CD8-positive, alpha-beta memory T cell (primary cell): ENCODE measurements around the gene CEP112. TPM values are rescaled to one million over a fixed set of nuclear protein-coding genes. Genes with fewer than 3 reads are reported as not detected.

Experiments
- CTCF ChIA-PET: fragments of 350-600 bp; sonication (Branson Sonifier 250); formaldehyde crosslinking; loops from one replicate; lab custom pipeline; 2021; ENCODE audit warnings: antibody characterized with exemption; lab: Charles Lee
- POLR2A ChIA-PET: fragments of 350-600 bp; sonication (Branson Sonifier 250); formaldehyde crosslinking; loops from one replicate; lab custom pipeline; 2021; ENCODE audit warnings: antibody characterized with exemption; lab: Charles Lee
- DNase-seq, 5 donors: peaks; one replicate each; pipeline versions ENCODE4 v3.0.0 to v3.0.0-alpha.2; 2020 to 2022; ENCODE audit warnings: mixed read lengths in 1 of 5
- H3K27ac ChIP-seq: one replicate; pipeline ENCODE4 v1.7.0; 2013; ENCODE audit warnings: low read depth, mild to moderate bottlenecking, low read length, moderate library complexity
- H3K27me3 ChIP-seq: 2 replicates; pipeline ENCODE4 v1.7.0; 2013; ENCODE audit warnings: low read length, mild to moderate bottlenecking; ENCODE audit not compliant: insufficient read depth, poor library complexity, severe bottlenecking
- H3K36me3 ChIP-seq: 2 replicates; pipeline ENCODE4 v1.7.0; 2013; ENCODE audit warnings: mild to moderate bottlenecking, low read length, moderate library complexity; ENCODE audit not compliant: insufficient read depth
- H3K4me1 ChIP-seq: 2 replicates; pipeline ENCODE4 v1.7.0; 2013; ENCODE audit warnings: mild to moderate bottlenecking, low read length, moderate library complexity; ENCODE audit not compliant: insufficient read depth
- H3K4me3 ChIP-seq: 2 replicates; pipeline ENCODE4 v1.7.0; 2013; ENCODE audit warnings: mild to moderate bottlenecking, low read length
- H3K9me3 ChIP-seq: 2 replicates; pipeline ENCODE4 v1.7.0; 2013; ENCODE audit warnings: mild to moderate bottlenecking, low read length
- H3K27ac Mint-ChIP-seq, 8 donors: one replicate each; pipeline ENCODE4 v1.8.0; 2020 to 2021; ENCODE audit warnings: mixed read lengths in 8 of 8, mild to moderate bottlenecking in 6 of 8, inconsistent platforms in 3 of 8, moderate library complexity in 3 of 8
- H3K27me3 Mint-ChIP-seq, 2 donors: one replicate each; pipeline ENCODE4 v1.8.0; 2020 to 2021; ENCODE audit warnings: mixed read lengths in 2 of 2, mild to moderate bottlenecking in 1 of 2, moderate library complexity in 1 of 2
- H3K36me3 Mint-ChIP-seq, 3 donors: one replicate each; pipeline ENCODE4 v1.8.0; 2020 to 2021; ENCODE audit warnings: mixed read lengths in 3 of 3, inconsistent platforms in 1 of 3, mild to moderate bottlenecking in 1 of 3
- H3K4me1 Mint-ChIP-seq, 3 donors: one replicate each; pipeline ENCODE4 v1.8.0; 2020 to 2021; ENCODE audit warnings: mixed read lengths in 3 of 3, inconsistent platforms in 1 of 3, mild to moderate bottlenecking in 1 of 3
- H3K4me3 Mint-ChIP-seq, 7 donors: one replicate each; pipeline ENCODE4 v1.8.0; 2020 to 2021; ENCODE audit warnings: mixed read lengths in 7 of 7, mild to moderate bottlenecking in 6 of 7, moderate library complexity in 4 of 7, inconsistent platforms in 2 of 7
- H3K9me3 Mint-ChIP-seq, 5 donors: one replicate each; pipeline ENCODE4 v1.8.0; 2020 to 2022; ENCODE audit warnings: mixed read lengths in 5 of 5, mild to moderate bottlenecking in 3 of 5, moderate library complexity in 2 of 5, inconsistent platforms in 1 of 5
- polyA plus RNA-seq: library from polyadenylated mRNA; unstranded; fragments of 300-500 nt; fragmentation: Illumina TruSeq; gene quantifications from one replicate; pipeline ENCODE4 v1.2.3, GENCODE V29; 2021
- total RNA-seq, 2 experiments: library from RNA; stranded (reverse); gene quantifications; one replicate each; pipeline ENCODE4 v1.2.3, GENCODE V29; 2021

Gene CEP112
- total and polyA plus RNA-seq, 3 experiments from 2014 or later: 0.64 to 4.5 (median 3.0) TPM

DNA sequence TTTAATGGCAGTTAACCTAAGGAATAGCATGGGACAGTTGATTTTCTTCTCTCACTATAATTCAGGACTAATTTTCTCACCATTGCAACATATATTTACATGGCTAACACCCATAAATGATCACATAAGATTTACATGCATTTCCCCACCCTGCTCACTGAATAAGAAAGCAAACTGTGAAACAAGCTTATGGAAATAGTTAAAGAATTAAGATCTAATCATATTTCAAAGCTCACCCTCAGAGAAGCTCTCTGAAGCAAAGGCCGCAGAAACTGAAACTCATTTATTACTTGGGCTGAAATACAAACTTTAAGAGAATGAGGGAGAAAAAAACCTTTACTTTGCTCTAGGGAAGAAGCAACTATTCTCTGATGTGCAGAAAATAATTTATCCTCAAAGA is 411.8 kb downstream of the CEP112 start:
- no peak for DNase-seq
- Mint-ChIP-seq H3K4me1 (no peaks in the 10 kb centered on the region), H3K36me3 (peaks cover 0 to 3% (median 0%) of the 10 kb centered on the region in 3 donors), H3K27ac (no peak overlapping the region), H3K9me3 (peaks cover 0 to under 1% (median 0%) of the 10 kb centered on the region in 5 donors), H3K4me3 (no peak overlapping the region), H3K27me3 (peaks cover 0 to 7% of the 10 kb centered on the region in 2 donors)
- H3K27ac ChIP-seq: no peak overlapping the region
- no peak overlapping the region for H3K4me3 ChIP-seq
- POLR2A ChIA-PET: no interaction called here
- H3K27me3 ChIP-seq: no peaks in the 10 kb centered on the region
- no peaks in the 10 kb centered on the region for H3K4me1 ChIP-seq
- CTCF ChIA-PET: no interaction called here
- H3K9me3 ChIP-seq: no peaks in the 10 kb centered on the region
- no peaks in the 10 kb centered on the region for H3K36me3 ChIP-seq

DNA sequence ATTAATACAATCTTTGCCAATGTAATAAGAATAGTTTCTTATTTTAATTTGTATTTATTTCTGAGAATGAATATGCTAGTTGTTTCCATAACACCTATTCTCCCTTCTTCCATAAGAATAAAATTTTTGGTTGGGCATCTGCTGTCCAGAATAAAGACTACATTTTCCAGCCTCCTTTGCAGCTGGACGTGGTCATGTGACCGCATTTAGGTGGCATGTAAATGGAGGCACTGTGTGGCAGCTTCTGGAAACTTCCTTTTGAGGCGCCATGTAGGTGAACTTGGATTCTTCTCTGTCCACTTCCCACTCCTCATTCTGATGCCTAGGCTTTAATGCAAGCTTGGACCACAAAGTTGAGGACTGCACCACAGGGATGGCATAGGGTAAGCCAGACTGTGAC is 415.0 kb downstream of the CEP112 start:
- Histone ChIP-seq H3K27ac (no peak overlapping the region), H3K27me3 (no peaks in the 10 kb centered on the region), H3K4me3 (no peak overlapping the region), H3K9me3 (no peaks in the 10 kb centered on the region), H3K36me3 (no peaks in the 10 kb centered on the region), H3K4me1 (no peaks in the 10 kb centered on the region)
- ChIA-PET CTCF (no interaction called here), POLR2A (no interaction called here)
- H3K9me3 Mint-ChIP-seq: peaks cover 0 to 2% (median 0%) of the 10 kb centered on the region in 5 donors
- no peak overlapping the region for H3K27ac Mint-ChIP-seq
- no peak for DNase-seq
- H3K4me1 Mint-ChIP-seq: peaks cover 0 to 6% (median 0%) of the 10 kb centered on the region in 3 donors
- peaks cover 0 to 7% of the 10 kb centered on the region in 2 donors for H3K27me3 Mint-ChIP-seq
- peaks cover 0 to 3% (median 0%) of the 10 kb centered on the region in 3 donors for H3K36me3 Mint-ChIP-seq
- H3K4me3 Mint-ChIP-seq: no peak overlapping the region

GRCh38 chr17:65774787-65775186 is 417.1 kb downstream of the CEP112 start:
- no peaks in the 10 kb centered on the region for H3K4me1 ChIP-seq
- ChIA-PET CTCF (no interaction called here), POLR2A (no interaction called here)
- H3K4me1 Mint-ChIP-seq: peaks cover 0 to 6% (median 0%) of the 10 kb centered on the region in 3 donors
- DNase-seq: no peak
- H3K27ac ChIP-seq: no peak overlapping the region
- H3K9me3 ChIP-seq: no peaks in the 10 kb centered on the region
- no peaks in the 10 kb centered on the region for H3K27me3 ChIP-seq
- H3K4me3 ChIP-seq: no peak overlapping the region
- peaks cover 0 to 2% (median 0%) of the 10 kb centered on the region in 5 donors for H3K9me3 Mint-ChIP-seq
- H3K27ac Mint-ChIP-seq: no peak overlapping the region
- no peak overlapping the region for H3K4me3 Mint-ChIP-seq
- H3K36me3 Mint-ChIP-seq: no peaks in the 10 kb centered on the region
- no peaks in the 10 kb centered on the region for H3K36me3 ChIP-seq
- H3K27me3 Mint-ChIP-seq: peaks cover 0 to 7% of the 10 kb centered on the region in 2 donors

- H3K27ac Mint-ChIP-seq: no peak overlapping the region
- H3K4me3 Mint-ChIP-seq: no peak overlapping the region
- POLR2A ChIA-PET: no interaction called here
- H3K9me3 ChIP-seq: no peaks in the 10 kb centered on the region
- CTCF ChIA-PET: no interaction called here
- no peaks in the 10 kb centered on the region for H3K36me3 Mint-ChIP-seq
- no peak overlapping the region for H3K4me3 ChIP-seq
- no peak for DNase-seq
- peaks cover 0 to 12% of the 10 kb centered on the region in 2 donors for H3K27me3 Mint-ChIP-seq
- peaks cover 0 to 6% (median 0%) of the 10 kb centered on the region in 3 donors for H3K4me1 Mint-ChIP-seq
- H3K9me3 Mint-ChIP-seq: peaks cover 0 to 2% (median 0%) of the 10 kb centered on the region in 5 donors
- H3K27ac ChIP-seq: no peak overlapping the region
- H3K36me3 ChIP-seq: no peaks in the 10 kb centered on the region
- no peaks in the 10 kb centered on the region for H3K27me3 ChIP-seq
- no peaks in the 10 kb centered on the region for H3K4me1 ChIP-seq
Measured at GRCh38 chr17:65772989-65773388, 418.9 kb downstream of the CEP112 start.

DNA sequence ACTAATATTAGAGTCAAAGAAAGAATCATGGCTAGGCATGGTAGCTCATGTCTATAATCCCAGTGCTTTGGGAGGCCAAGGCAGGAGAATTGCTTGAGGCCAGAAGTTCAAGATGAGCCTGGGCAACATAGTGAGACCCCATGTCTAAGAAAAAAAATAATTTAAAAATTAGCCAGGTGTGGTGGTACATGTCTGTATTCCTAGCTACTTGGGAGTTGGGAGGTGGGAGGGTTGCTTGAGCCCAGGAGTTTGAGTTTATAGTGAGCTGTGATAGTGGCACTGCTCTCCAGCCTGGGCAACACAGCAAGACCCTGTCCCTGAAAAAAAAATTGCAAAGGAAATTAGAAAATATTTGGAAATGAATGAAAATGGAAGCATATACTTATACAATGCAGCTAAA is 420.2 kb downstream of the CEP112 start:
- Mint-ChIP-seq H3K27ac (no peak overlapping the region), H3K36me3 (peaks cover 0 to 5% (median 0%) of the 10 kb centered on the region in 3 donors), H3K4me3 (no peak overlapping the region), H3K9me3 (peaks cover 0 to 4% (median 0%) of the 10 kb centered on the region in 5 donors), H3K27me3 (peaks cover 0 to 16% of the 10 kb centered on the region in 2 donors), H3K4me1 (peaks cover 0 to 6% (median 0%) of the 10 kb centered on the region in 3 donors)
- Histone ChIP-seq H3K27me3 (no peaks in the 10 kb centered on the region), H3K4me3 (no peak overlapping the region), H3K9me3 (no peaks in the 10 kb centered on the region), H3K4me1 (no peaks in the 10 kb centered on the region), H3K27ac (no peak overlapping the region), H3K36me3 (no peaks in the 10 kb centered on the region)
- POLR2A ChIA-PET: no interaction called here
- CTCF ChIA-PET: no interaction called here
- no peak for DNase-seq

- Mint-ChIP-seq H3K4me3 (no peak overlapping the region), H3K9me3 (peaks cover 0 to 5% (median 2%) of the 10 kb centered on the region in 5 donors), H3K27ac (no peak overlapping the region), H3K36me3 (peaks cover 0 to 5% (median 0%) of the 10 kb centered on the region in 3 donors), H3K27me3 (peaks cover 3 to 22% of the 10 kb centered on the region in 2 donors), H3K4me1 (no peaks in the 10 kb centered on the region)
- ChIA-PET CTCF (no interaction called here), POLR2A (no interaction called here)
- Histone ChIP-seq H3K27ac (no peak overlapping the region), H3K27me3 (no peaks in the 10 kb centered on the region), H3K4me3 (no peak overlapping the region), H3K9me3 (no peaks in the 10 kb centered on the region), H3K36me3 (no peaks in the 10 kb centered on the region), H3K4me1 (no peaks in the 10 kb centered on the region)
- no peak for DNase-seq
Measured at GRCh38 chr17:65763786-65764185, 428.1 kb downstream of the CEP112 start.

DNA sequence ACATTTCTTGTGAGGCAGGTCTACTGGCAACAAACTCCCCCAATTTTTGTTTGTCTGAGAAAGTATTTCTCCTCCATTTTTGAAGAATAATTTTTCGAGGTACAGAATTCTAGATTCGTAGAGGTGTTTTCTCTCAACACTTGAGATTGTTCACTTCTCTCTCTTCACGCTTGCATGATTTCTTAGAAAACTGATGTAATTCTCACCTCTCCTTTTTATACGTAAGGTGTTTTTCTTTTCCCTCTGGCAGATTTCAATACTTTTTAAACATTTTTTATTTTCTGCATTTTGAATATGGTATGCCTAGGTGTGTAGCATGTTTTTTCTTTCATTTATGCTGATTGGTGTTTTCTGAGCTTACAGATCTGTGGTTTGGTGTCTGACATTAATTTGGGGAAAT is 429.0 kb downstream of the CEP112 start:
- Mint-ChIP-seq H3K27ac (peak overlapping the region in 1 of 8 donors; percentile 22), H3K4me1 (no peaks in the 10 kb centered on the region), H3K36me3 (peaks cover 0 to 5% (median 0%) of the 10 kb centered on the region in 3 donors), H3K4me3 (no peak overlapping the region), H3K9me3 (peaks cover 0 to 5% (median 2%) of the 10 kb centered on the region in 5 donors), H3K27me3 (peaks cover 4 to 17% of the 10 kb centered on the region in 2 donors)
- Histone ChIP-seq H3K36me3 (no peaks in the 10 kb centered on the region), H3K27me3 (no peaks in the 10 kb centered on the region), H3K4me1 (no peaks in the 10 kb centered on the region), H3K9me3 (no peaks in the 10 kb centered on the region), H3K27ac (no peak overlapping the region), H3K4me3 (no peak overlapping the region)
- no peak for DNase-seq
- CTCF ChIA-PET: no interaction called here
- POLR2A ChIA-PET: no interaction called here

DNA sequence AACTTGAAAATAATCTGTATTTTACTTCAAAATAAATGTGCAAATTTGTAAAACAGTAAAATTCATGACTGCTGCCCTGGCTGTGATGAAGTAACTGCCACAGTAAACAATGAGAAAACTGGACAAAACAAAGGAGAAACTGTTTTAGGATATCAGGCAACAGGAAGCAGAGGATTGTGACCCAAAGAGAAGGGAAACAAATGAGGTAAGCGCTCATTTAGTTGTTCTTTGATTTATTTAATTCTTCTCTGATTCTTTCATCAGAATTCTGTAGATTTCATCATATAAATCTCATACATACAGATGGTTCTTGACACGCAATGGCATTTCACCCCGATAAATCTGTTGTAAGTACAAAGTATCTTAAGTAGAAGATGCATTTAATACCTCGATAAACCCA is 432.4 kb downstream of the CEP112 start:
- no peaks in the 10 kb centered on the region for H3K27me3 ChIP-seq
- no peaks in the 10 kb centered on the region for H3K9me3 ChIP-seq
- H3K4me1 Mint-ChIP-seq: no peaks in the 10 kb centered on the region
- CTCF ChIA-PET: no interaction called here
- peaks cover 1 to 4% of the 10 kb centered on the region in 2 donors for H3K27me3 Mint-ChIP-seq
- H3K4me1 ChIP-seq: no peaks in the 10 kb centered on the region
- H3K9me3 Mint-ChIP-seq: peaks cover 0 to 6% (median 0%) of the 10 kb centered on the region in 5 donors
- H3K27ac Mint-ChIP-seq: no peak overlapping the region
- H3K36me3 ChIP-seq: no peaks in the 10 kb centered on the region
- H3K4me3 ChIP-seq: no peak overlapping the region
- H3K4me3 Mint-ChIP-seq: no peak overlapping the region
- no peak for DNase-seq
- POLR2A ChIA-PET: no interaction called here
- peaks cover 0 to 9% (median 1%) of the 10 kb centered on the region in 3 donors for H3K36me3 Mint-ChIP-seq
- no peak overlapping the region for H3K27ac ChIP-seq
